Stimulated activated CD4-positive, alpha-beta T cell treated with anti-CD3 and anti-CD28 coated beads, Interleukin-15, amount 100 ng/mL, for 1 hour (primary cell): Measurements from ENCODE around the gene C1orf74.

Source experiments
- DNase-seq, 2 donors: peaks; one replicate each; pipeline ENCODE4 v3.0.0-alpha.2; 2020; ENCODE audit warnings: low read depth in 1 of 2, low spot score in 1 of 2

Gene C1orf74

GRCh38 chr1:209747580-209748262 is 36.6 kb downstream of the C1orf74 start:
- DNase-seq = peak; percentile 68 to 81

DNA sequence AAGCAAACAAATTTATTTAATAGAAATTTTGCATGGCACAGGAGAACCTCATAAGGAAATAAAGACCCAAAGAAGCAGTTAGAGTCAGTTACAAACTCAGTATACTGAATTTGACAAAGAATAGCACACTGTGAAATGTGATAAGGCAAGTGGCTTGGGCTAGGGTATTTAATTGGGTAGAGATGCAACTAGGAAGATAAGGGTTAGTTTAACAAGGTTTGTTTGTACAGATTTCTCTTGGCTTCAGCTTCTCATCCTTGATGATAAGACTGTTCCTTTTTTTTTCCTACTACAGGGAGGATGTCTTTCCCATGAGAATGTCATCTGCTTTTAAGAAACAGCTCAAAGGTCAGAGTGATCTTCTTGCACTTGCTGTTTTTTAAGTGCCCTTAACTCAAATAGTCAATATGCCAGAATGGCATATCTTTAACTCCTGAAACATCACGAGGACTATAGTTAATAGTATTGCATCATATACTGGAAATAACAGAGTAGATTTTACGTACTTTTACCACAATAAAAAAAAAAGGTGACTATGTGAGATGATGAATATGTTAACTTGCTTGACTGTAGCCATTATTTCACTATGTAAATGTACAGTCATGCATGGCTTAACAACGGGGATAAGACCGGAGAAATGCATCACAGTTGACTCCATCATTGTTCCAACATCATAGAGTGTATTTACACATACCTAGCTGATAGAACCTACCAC is 37.8 kb downstream of the C1orf74 start:
- DNase-seq = no peak

GRCh38 chr1:209743145-209743482 is 41.2 kb downstream of the C1orf74 start:
- no peak for DNase-seq

DNA sequence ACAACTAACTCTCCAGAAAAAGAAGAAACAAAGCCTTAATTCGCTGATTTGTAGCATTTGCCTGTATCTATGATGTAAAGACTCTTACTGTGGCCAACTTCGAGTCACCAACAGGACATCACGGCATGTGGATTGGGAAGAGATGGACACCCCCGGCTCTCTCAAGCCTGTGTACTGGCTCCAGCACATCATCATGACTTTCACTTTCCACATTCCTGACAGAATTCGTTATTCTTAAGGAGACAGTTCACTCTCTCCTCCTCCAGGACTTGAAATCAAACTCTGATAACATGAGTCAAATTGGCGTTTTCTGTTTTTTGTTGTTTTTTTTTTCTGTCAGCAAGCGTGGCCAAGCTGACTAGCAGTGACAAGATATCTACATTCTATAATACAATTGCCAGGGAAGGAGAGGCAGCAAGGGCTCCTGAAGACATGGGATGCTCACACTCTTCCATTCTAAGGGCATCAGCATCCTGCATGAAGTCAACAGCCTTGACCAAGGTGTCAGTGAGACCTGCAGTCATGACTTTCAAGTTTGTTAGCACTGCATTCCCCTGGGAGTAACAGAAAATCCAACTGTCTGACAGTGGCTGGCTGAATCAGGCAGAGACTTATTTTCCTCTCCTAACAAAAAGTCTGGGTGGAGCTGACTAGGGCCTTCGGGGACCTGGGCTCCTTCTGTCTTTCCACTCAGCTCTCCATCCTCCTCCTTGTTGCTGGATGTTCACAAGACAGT is 41.8 kb downstream of the C1orf74 start:
- no peak for DNase-seq

- no peak for DNase-seq
These were observed 42.5 kb downstream of the C1orf74 start for GRCh38 chr1:209741889-209742288.

DNA sequence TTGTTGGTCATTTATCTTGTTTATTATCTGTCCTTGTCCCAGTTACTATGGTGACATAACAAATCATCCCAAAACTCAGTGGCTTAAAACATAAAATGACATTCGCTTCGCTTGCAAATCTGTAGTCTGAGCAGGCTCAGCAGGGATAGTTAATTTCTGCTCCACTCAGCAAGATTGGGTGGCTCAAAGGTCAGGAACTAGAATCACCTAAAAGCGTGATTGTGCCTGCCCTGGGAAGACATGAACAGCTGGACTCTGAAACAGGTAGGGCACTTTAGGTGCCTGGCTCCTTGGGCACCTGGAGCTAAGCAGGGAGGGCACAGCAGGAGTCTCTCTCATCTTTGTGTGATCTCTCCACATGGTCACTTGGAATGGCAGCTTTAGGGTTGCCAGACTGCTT is 43.2 kb downstream of the C1orf74 start:
- DNase-seq = no peak

- no peak for DNase-seq
These were observed 46.1 kb downstream of the C1orf74 start for GRCh38 chr1:209738270-209738669.

DNA sequence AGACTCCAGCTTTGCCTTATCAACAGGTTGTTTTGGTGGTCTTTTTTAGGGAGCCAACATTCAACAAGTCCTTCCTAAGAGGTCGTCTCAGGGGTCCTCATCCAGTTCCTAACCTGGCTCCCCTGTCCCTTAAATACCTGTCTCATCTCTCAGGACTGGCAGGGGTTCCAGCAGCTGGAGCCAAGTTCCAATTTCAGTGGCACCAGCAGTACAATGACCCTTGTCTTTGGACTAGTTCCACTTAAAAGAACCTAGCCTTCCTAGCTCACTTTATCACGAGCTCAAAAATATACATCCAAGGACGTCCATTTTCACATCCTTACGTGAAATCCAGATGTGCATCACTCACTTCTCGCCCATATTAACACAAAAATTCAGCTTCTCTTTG is 47.2 kb downstream of the C1orf74 start:
- no peak for DNase-seq

GRCh38 chr1:209736490-209737117 is 47.8 kb downstream of the C1orf74 start:
- no peak for DNase-seq

DNA sequence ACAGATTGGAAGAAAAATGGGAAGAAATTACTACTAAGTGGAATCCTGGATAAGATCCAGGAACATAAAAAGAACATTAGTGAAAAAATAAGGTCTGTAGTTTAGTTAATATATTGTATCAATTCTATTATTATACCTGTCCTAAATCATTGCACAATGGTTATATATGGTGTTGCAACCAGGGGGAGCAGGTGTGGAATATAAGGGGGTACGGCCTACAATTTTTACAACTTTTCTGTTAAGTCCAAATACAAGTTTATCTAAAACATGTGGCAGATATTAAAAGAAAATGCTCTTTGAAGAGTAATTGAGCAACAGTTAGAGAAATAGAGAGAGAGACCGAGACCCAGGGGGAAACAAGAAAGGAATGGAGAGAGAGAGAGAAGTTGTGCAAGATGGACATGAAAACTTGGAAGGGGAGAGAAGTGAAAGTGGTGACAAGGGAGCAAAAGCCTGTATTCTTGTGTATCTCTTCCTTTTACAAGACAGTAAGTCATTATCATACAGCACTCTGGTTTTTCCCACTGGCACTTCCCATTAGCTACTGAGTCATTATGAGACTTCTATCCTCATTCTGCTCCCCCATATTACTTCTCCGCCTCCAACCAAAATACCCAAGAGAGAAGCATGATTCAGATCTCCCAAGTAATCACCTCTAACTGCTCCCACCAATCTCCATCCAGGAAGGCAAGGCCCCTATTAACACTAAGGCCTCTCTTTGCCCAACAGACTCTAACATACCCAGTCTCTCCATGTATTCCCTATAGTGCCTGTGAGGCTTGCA is 50.8 kb downstream of the C1orf74 start:
- no peak for DNase-seq

DNA sequence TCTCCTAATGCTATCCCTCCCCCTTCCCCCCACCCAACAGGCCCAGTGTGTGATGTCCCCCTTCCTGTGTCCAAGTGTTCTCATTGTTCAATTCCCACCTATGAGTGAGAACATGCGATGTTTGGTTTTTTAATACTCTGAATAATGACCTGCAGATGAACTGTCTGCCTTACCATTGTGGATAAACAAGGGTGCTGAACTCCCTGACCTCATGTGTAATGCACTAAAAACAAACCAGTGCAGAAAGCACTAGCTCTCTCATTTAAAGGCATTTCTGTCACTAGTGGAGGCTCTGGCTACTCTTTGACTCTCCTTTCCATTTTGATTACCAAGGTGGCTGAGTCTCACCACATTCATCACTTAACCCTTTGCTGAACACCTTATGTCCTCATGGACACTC is 51.6 kb downstream of the C1orf74 start:
- no peak for DNase-seq

GRCh38 chr1:209729436-209729835 is 54.9 kb downstream of the C1orf74 start:
- DNase-seq = no peak
